ENCODE data around the gene ARPC2.

Gene ARPC2

DNA sequence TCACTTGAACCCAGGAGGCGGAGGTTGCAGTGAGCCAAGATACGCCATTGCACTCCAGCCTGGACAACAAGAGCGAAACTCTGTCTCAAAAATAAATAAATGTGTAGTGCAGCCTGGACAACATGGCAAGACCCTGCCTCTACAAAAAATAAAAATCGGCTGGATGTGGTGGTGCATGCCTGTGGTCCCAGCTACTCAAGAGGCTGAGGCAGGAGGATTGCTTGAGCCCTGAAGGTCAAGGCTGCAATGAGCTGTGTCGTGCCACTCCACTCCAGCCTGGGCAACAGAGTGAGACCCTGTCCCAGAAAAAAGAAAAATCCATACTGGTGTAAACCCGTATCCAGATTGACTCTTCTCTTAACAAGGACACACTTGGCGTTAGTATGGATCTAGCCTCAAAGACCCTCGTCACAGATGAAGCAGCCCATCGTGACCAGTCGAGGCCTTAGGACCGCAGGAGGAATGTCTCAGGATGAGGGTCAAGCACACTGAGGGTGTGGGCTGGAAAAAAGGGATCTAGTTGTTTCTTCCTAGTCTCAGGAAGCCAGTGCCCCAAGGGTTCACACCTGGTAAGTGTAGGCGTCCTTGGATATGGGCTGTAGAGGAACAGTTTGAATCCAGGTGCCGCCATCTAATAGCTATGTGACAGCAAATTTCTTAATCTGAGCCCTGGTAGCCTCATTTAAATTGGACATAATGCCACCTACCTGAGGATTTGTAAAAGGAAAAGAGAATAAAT, 39.8 kb downstream of the ARPC2 start:
- DNase-seq = no peak

DNA sequence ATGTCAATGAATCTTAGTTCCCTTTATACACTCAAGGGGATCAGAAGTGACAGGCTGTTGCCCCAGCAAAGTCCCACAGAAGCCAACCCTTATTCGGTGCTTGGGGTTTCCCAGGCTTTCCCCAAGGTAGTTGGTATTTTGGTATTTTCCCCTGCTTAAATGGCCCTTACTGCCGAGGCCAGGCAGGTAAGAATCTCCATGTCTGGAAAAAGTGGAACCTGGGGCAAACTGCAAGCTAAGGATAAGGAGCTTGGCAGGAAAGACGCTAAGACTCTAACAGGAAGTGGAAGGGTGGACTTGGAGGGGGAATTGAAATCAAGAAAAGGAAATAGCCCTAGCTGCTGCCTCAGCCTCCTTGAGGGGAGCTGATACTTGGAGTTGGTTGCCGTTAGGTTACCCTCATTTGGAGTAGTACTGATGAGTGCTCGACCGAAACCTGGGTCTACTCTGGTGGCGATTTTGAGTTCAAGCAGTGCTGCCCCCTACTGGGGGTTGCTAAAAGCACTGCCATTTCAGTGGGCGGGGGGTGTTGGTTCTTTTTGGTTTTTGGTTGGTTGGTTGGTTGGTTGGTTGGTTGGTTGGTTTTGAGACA, 40.5 kb downstream of the ARPC2 start:
- DNase-seq = no peak

DNA sequence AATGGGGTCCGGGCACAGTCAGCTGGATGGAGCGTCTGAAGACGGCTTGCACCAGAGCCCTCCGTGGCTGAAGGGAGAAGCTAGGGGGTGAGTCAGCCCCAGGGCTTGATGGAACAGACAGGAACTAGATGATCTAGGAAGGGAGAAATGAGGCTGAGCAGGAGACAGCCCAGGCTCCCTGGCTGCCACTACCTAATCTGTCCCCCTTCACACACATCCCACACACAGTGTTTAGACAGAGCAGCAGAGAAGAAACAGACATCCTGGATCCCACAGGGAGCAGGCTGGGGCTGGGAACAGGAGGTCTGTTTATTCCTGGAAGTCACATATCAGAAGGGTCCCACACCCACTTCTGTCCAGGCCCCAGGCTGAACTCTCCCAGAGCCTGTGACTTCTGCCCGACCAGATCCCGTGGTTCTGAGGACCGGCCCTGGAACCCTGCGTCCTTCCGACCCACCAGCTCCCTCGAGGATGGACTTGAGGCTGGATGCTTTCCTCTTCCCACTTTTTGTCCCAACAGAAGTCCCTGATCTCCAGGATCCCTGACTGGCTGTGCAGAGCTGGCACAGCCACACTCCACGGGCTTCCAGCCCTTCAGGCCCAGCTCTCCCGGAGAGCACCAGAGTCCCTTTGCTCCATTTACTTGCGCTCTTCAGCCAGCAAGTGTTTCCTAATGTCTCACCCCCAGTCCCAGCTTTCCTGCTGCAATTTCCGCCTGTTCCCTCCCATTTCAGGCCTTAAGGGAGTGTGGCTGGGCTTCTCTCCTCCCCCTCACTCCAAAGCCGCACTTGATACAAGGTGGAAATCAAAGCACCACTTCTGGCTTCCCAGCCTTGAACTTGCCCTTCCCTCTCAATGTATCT, 42.3 kb downstream of the ARPC2 start:
- no peak for DNase-seq

DNA sequence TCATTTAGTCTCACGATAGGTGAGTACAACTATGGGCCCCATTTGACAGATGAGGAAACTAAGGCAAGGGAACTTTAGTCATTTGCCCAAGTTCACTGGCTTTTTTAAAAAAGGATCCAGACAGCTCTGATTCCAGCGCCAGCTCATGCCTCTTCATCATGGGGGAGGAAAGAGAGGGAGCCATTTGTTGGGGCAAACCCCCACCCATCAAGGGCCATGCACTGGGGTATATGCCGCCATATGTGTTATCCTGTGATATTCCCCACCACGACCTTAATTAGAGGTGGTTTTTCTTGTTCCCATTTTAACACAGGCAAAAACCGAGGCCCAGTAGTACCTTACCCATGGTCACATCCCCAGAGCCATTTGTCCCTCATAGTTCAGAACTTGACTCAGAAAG, 43.2 kb downstream of the ARPC2 start:
- DNase-seq = no peak

DNA sequence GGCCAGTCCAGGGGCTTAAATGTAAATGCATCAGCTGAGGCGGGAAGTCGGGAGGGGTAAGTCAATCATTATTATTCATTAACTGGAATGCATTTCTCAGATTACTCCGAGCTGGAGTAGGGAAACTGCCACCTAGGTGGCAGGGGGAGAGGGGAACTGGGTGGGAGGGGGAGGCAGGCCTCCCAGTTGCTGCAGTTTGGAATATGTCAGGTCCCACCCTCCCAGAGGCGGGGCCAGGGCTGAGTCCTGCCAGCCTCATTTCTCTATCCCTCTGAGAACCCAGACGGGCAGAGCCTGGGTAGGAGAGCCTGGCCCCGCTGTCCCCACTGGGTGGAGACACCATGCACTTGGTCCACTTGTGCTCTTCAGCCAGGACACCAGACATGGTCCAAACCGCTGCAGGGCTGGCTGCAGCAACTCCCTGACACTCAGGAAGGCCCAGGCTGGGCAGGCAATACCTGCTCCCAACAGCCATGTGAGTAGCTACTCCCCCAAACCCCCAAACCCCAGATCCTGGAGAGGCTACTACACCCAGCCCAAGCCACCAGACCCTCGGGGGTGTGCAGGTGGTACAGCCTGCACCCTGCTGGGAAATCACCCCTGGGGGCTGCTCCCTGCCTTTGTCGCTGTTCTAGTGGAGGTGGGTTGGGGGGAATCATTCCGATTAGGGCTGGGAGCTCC, 43.9 kb downstream of the ARPC2 start, which contains the start of gene GPBAR1:
TSS of gene GPBAR1 (plus strand) at position 274 of the 681 bp plus-strand sequence. CDS start 1,710 bp downstream, outside the sequence.
- DNase-seq = peak; percentile 65

DNA sequence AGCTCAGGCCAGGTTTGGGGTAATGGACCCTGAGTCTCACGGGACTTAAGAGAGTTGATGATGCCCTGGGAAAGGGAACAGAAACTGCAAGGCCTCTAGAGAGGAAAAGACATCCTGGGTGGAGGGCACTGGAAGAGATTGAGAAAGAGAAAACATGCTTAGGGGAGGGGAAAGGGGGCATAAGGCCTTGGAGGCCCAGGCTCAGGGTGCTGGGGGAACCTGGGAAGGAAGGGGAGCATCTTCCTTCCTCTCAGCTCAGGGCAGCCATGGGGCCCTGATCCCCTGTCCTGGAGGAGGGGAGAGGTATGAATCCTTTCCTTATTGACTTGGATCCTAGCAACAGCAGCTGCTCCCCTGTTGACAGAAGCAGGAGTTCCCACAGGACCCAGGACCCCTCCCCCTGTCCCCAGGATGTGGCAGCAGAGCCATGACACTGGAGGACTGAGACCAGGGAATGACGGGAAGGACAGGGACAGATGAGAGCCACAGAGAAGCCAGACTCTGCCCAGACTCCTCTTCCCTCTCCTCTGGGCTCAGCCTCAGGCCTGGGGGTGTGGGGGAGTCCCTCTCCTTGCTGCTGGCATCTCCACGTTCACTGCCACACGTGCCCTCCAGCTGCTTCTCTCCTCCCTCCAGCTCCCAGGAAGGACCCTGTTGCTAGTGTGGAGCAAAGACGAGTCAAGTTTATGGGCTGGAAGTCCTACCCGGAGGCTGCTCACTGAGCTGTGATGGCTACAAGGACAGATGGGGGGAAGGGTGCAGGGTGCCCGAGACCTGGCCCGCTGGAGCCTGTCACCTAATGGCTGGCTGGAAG, 44.6 kb downstream of the ARPC2 start:
- DNase-seq = peak; percentile 55

DNA sequence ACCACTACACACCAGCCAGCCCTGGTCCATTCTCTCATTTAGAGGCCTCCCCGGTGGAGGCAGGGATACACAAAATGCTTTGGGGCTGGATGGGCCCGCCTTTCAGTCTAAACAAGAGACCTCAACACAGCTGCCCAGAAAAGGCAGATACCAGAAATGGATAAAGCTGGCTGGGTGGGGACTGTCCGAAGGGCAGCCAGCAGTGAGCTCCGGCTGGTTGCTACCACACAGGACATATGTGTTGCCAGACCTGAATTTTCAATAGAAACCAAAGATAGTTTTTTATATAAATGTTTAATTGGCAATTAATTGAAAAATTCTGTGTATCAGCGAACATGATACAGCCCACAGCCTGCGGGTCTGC, 45.2 kb downstream of the ARPC2 start:
- no peak for DNase-seq

DNA sequence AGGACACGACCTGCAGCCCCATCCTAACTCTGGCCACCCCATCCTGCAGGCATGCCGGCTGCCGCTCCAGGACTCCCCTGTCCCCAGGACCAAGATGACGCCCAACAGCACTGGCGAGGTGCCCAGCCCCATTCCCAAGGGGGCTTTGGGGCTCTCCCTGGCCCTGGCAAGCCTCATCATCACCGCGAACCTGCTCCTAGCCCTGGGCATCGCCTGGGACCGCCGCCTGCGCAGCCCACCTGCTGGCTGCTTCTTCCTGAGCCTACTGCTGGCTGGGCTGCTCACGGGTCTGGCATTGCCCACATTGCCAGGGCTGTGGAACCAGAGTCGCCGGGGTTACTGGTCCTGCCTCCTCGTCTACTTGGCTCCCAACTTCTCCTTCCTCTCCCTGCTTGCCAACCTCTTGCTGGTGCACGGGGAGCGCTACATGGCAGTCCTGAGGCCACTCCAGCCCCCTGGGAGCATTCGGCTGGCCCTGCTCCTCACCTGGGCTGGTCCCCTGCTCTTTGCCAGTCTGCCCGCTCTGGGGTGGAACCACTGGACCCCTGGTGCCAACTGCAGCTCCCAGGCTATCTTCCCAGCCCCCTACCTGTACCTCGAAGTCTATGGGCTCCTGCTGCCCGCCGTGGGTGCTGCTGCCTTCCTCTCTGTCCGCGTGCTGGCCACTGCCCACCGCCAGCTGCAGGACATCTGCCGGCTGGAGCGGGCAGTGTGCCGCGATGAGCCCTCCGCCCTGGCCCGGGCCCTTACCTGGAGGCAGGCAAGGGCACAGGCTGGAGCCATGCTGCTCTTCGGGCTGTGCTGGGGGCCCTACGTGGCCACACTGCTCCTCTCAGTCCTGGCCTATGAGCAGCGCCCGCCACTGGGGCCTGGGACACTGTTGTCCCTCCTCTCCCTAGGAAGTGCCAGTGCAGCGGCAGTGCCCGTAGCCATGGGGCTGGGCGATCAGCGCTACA, 45.9 kb downstream of the ARPC2 start:
- no peak for DNase-seq

DNA sequence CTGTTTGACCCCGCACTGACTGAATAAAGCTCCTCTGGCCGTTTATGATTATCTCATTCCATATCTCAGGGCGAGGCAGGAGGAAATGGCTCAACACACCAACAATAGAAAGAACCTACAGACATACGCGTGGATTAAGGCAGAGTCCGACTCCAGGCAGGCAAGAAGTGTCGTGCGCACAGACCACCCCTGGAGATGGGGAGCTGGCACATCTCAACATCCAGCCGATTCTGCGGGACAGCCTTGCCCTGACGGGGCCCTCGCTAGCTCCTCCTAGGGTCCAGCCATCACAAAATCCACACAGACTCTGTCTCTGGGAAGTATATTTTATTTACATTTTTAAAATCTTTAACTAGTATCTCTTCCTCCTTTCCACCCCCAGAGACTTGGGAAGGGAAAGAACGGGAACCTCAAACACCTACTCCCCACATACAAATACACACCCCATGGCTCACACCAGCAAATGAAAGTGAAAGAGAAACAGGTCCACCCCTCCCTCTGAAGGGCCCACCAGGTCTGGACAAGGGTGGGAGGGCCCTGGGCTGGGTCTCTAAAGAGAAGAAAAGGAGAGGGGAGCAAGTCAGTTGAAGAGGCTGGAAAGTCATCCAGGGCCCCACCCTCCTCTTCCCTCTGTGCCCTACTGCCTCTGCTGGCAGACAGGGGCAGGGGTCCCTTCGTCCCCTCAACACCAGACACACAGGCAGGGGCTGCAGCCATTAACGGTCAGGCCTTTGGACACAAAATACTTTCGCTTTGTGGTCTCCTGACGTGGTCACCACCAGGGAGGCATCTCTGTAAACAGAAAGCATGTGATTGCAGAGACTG, 47.0 kb downstream of the ARPC2 start:
- DNase-seq = no peak

DNA sequence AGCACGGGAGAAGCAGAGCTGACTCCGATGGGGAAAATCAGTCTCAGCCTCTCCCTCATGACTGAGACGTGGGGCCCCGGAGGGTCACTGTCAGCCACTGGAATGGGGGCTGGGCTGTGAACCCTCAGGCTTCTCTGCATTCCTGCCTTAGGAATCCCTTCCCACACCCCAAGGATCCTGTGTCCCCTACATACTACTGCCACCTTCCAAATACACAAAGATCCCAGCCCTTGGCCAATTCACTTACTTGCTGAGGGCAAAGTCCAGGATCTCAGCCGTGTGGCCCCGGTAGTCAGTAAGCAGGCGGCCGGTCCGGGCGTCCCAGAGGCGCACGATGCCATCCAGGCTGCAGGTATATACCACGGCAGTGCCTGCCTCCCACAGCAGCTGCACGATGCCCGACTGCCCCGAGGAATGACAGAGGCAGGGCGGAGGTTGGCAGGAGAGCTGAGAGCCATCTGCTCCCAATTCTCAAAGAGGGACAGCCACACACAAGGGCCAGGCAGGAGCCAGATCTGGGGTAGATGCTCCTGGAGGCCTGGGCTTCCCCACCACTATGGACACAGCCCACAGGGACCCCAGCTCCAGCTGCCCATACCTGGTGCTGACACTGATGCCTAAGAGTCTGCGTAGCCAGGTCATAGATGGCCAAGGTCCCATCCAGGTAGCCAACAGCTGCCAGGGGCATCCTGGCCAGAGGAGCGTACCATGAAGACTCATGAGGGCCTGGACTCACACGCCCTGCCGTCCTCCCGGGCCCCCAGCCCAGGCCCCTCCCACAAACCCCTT, 48.0 kb downstream of the ARPC2 start:
- no peak for DNase-seq

DNA sequence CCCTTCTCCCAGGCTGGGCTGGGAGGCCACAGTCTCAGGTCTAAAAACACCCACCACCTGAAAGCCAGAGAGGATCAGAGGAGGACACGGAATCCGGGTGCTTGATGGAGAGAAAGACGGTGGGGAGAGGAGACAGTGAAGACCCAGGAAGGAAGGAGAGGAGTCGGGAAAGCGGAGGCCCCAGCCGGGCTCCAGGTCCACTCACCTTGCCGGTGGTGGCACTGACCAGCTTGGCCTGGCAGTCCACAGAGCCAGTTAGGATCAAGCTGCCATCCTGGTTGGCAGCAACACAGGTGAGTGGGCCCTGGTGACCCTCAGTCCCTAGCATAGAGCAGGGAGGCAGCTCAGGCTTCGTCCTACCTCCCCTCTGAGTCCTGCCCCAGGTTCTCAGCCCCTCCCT, 48.6 kb downstream of the ARPC2 start:
- DNase-seq = no peak

DNA sequence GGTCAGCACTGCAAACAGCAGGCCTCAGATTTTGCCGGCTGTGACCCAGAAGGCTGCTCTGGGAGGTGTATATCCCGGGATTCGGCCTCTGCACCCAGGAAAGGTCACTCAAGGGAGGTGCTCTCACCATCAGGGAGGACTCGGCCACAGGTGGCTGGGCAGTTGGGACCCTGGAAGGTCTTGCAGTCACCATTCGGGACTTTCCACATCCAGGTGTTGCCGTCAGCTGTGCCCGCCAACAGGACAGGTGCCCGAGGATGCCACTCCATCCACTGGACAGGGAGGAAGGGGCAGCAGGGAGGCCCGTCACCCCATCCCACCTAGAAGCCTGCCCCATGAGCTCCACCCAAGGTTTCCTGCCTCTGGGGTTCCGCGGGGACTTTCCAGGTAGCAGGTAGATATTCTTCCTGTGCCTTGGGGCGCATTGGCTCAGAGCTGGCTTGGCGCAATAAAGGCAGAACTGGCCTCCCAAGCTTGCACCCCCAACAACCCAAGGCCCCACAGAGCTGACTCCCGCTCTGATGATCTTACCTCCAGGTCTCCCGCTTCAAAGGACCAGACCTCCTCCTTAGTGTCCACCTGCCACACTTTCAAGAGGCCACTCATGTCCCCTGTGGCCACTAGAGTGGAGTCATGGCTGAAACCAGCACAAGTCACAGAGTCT, 49.5 kb downstream of the ARPC2 start:
- DNase-seq = no peak

DNA sequence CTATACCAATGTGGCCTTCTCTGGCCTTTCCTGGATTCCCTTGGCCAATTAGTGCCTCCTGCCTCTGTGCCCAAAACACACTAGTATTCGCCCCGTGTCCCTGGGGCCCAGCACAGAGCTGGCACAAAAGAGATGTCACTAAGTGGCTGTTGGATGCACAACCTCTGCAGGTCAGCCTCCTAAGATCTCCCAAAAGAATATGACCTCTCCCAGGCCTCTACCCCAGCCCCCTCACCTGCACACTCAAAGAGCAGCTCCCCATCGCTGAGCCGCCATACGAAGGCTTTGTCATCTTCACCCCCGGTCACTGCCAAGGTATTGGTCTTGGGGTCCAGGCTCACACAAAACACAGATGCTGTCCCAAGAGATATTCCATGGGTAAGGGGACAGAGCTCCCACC, 50.3 kb downstream of the ARPC2 start:
- DNase-seq = no peak

DNA sequence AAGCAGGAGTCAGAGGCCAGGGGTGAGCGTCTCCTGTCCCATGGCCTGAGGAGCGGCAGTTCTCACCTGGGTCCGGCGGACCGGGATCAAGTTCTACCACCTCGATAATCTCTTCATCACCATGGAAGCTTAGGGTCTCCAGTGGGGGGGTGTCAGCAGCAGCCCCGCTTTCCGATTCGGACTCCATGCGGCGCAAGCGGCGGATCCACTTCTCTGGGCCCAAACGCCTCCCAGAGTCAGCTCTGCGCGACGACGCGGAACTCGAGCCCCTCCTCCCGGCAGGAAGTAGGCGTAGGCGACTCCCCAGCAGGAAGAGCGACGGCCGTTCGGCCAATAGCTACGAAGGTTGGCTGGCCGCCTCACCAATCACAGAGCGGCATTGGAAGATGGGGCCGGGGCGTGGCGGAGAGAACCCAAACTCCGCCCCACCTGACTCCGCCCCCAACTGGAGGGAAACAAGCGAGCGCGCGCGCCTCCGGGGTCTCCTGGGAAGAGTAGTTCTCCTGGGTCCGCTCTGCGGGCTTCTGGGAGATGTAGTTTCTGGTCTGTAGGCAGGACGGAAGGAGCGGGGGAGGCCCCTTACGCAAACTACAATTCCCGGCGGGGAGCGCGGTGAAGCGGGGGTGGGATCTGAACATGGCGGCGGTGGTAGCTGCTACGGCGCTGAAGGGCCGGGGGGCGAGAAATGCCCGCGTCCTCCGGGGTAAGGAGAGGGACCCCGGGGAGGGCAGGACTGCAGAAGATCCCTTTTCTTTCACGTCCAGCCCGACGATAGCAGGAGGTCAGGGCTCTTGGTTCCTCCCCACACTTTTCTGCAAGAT, 53.1 kb downstream of the ARPC2 start, which contains the start of the genes AAMP and PNKD:
TSS of gene AAMP (minus strand) at position 238 of the 821 bp plus-strand sequence. CDS start at position 187, 51 bp downstream.
TSS of gene PNKD (plus strand) at position 620 of the 821 bp plus-strand sequence. CDS start at position 637, 17 bp downstream.
- peak; percentile 98 for DNase-seq

DNA sequence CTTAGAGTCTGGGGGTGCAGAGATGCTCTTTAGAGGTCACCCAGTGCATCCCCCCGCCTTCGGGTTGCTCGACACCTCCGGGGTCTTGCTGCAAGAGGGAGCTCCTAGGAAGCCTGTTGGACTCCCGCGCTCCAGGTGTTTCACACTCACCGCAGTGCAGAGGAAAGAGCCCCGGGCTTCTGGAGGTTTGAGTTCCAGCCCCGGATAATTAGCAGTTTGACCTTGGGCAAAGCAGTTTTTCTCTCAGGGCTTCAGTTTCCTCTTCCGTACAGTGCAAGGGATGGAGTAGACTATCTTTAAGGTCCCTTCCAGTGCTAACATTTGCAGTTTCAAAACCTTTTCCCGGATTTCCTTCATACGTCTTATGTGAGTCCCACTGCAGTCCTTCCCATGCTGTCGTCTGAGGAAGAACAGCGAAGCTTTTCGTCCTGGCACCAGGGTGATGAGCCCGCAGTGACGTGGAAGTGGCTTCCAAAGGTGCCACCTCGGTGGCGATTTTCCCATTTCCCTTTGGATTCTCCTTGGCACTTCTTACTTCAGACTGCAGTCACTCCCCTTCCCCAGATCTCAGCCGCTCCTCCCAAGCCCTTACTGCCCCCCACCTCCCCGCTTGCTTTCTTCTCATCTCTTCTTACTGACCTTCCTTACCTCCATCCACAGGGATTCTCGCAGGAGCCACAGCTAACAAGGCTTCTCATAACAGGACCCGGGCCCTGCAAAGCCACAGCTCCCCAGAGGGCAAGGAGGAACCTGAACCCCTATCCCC, 53.9 kb downstream of the ARPC2 start:
- DNase-seq = no peak

DNA sequence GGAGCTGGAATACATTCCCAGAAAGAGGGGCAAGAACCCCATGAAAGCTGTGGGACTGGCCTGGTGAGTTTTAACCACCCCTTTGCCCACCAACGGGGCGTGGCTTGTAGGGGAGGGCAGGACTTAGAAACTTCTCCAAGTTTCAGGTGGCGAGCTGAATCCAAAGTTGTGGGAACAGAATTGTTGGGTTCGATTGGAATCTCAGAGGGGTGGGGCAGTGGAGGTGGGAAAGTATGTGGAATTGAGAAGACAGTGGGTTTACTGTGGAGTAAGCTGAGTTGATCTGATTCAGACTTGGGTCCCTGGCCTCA, 54.5 kb downstream of the ARPC2 start:
- no peak for DNase-seq
